ENCODE measurements around the gene ADAM15. TPM values are rescaled to one million over a fixed set of nuclear protein-coding genes. Genes with fewer than 3 reads are reported as not detected.

ADAM15 gene
- total RNA-seq, 4 donors from 2014 or later, result 58.6 to 270 (median 153) TPM

DNA sequence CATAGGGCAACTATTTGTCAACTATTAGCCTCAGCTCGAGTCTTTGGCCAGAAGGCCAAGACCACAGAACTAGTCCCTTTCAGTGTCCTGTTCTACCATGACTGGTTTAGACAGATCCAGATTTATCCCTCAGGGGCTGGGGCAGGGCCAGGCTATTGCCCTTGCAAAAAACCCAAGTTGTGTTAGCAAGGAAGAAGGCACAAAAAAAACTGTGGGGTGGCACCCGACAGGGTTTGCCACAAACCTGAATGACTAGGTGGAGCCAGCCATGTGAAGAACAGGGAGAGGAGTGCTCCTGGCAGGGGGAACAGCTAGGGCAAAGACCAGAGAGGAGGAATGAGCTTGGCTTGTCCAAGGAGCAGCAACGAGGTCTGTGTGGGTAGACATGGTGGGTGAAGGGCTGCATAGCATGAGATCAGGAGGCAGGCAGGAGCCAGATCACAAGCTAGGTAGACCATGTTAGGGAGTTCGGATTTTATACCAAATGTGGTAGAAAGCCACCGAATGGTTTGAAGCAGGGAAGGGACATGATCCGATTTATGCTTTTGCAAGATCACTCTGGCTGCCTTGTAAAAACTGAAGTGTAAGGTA lies 13.2 kb upstream of the ADAM15 start:
- no peak for TF ChIP-seq POLR2A (IDR thresholded peaks at IDR 0.05)
- TF ChIP-seq, protein P1, sequence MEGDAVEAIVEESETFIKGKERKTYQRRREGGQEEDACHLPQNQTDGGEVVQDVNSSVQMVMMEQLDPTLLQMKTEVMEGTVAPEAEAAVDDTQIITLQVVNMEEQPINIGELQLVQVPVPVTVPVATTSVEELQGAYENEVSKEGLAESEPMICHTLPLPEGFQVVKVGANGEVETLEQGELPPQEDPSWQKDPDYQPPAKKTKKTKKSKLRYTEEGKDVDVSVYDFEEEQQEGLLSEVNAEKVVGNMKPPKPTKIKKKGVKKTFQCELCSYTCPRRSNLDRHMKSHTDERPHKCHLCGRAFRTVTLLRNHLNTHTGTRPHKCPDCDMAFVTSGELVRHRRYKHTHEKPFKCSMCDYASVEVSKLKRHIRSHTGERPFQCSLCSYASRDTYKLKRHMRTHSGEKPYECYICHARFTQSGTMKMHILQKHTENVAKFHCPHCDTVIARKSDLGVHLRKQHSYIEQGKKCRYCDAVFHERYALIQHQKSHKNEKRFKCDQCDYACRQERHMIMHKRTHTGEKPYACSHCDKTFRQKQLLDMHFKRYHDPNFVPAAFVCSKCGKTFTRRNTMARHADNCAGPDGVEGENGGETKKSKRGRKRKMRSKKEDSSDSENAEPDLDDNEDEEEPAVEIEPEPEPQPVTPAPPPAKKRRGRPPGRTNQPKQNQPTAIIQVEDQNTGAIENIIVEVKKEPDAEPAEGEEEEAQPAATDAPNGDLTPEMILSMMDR (IDR thresholded peaks at IDR 0.05), result no peak
- no peak for DNase-seq
- Histone ChIP-seq H3K27me3 (no peaks in the 10 kb centered on the region), H3K36me3 (no peaks in the 10 kb centered on the region), H3K9me3 (no peaks in the 10 kb centered on the region), H3K4me1 (no peaks in the 10 kb centered on the region), H3K27ac (no peak overlapping the region), H3K4me3 (no peak overlapping the region)
- intact Hi-C loops (cut with DNase I; ENCODE audit: low total_unique reads), result no loop called here

DNA sequence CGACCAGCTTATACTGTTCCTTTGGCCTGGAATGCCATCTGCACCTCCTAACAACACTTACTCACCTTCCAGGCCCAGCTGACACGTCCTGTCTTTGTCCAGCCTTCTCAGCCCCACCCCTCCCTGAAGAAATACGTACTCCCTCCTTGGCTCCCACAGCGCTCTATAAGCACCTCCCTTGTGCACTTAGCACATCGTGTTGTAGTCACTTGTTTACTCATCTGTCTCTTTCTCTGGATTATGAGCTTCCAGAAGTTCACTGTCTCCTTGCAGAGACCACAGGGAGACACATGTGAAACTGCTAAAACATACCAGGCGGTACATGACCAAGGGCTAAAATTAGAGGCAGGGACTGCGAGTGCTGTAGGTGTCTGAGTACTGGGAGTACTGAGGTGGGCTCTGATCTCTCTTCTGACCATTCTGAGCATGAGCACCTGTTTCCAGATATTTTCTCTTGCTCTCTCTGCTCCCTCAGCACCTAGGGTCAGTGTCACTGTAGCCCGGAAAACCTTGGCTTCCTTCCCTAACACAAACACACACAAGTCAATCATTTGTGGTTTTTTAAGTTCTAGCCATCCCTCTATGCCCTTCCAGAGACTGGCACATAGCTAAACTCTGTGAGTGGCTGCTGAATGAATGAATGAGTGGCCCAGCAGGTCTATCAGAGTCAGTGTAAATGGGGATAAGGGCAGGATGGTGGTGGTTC lies 12.4 kb upstream of the ADAM15 start:
- Histone ChIP-seq H3K4me3 (no peak overlapping the region), H3K27me3 (no peaks in the 10 kb centered on the region), H3K36me3 (no peaks in the 10 kb centered on the region), H3K9me3 (no peaks in the 10 kb centered on the region), H3K27ac (no peak overlapping the region), H3K4me1 (no peaks in the 10 kb centered on the region)
- TF ChIP-seq, protein P1 (IDR thresholded peaks at IDR 0.05), result no peak
- no peak for TF ChIP-seq POLR2A (IDR thresholded peaks at IDR 0.05)
- DNase-seq, result no peak
- intact Hi-C loops (cut with DNase I; ENCODE audit: low total_unique reads), result no loop called here

DNA sequence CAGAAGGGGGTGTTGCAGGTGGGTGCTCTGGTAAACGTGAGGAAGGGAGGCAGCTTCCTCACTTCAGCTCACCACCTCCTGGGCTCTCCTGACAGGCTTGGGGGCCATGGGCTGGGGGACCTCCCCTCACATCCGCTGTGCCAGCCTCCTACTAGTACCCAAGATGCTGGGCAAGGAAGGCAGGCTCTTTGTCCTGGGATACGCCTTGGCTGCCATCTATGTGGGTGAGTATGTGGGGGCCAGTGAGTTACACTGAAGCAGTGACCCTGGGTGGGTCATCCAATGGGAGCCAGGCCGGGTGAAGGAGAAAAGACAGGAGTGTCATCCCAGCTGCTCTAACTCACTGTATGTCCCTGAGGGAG lies 11.8 kb upstream of the ADAM15 start:
- Histone ChIP-seq H3K27me3 (no peaks in the 10 kb centered on the region), H3K27ac (no peak overlapping the region), H3K4me1 (no peaks in the 10 kb centered on the region), H3K9me3 (no peaks in the 10 kb centered on the region), H3K36me3 (no peaks in the 10 kb centered on the region), H3K4me3 (no peak overlapping the region)
- no peak for DNase-seq
- intact Hi-C loops (cut with DNase I; ENCODE audit: low total_unique reads), result no loop called here
- no peak for TF ChIP-seq POLR2A (IDR thresholded peaks at IDR 0.05)
- TF ChIP-seq, protein P1 (IDR thresholded peaks at IDR 0.05), result no peak

DNA sequence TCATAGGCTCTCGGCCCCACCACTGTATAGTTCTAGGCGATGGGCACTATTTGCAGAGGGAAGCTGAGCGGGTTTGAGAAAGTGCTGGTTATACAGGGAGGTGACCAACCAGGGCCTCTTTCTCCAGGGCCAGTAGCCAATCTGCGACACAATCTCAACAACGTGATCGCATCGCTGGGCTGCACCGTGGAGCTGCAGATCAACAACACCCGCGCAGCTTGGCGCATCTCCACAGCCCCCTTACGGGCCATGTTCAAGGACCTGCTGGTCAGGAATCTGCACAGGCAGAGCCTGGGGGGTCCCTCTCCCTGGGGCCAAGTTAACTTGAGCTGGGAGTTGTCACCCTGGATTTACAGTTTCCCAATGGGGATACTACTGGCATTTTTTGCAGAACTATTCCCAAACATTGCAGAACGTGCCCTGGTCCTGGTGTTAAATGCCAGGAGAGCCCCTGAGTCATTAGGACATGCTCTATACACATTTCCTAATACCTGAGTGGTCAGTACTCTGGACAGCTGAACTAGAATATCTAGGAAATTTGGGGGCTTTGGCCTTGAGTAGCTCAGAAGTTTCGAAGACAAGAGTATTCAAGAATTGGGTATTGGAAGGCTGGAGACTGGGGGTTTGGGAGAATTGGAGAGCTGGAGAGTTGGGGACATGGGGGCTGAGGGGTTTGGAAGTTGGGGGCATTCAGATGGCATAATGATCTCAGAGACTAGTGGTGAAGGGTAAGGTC lies 10.6 kb upstream of the ADAM15 start:
- no peaks in the 10 kb centered on the region for H3K36me3 ChIP-seq

More for the DNA sequence above, 10.6 kb upstream of the ADAM15 start:
- no peaks in the 10 kb centered on the region for H3K9me3 ChIP-seq
- intact Hi-C loops (cut with DNase I; ENCODE audit: low total_unique reads), result no loop called here
- TF ChIP-seq, protein P1 (IDR thresholded peaks at IDR 0.05), result no peak
- no peak for TF ChIP-seq POLR2A (IDR thresholded peaks at IDR 0.05)
- no peak overlapping the region for H3K27ac ChIP-seq
- H3K4me3 ChIP-seq, result no peak overlapping the region
- H3K27me3 ChIP-seq, result no peaks in the 10 kb centered on the region
- no peaks in the 10 kb centered on the region for H3K4me1 ChIP-seq
- no peak for DNase-seq

Data from uterus (tissue), 4 donors.